Type B pancreatic cell (in vitro differentiated cells): ENCODE measurements around the gene LIX1L. TPM values are rescaled to one million over a fixed set of nuclear protein-coding genes. Genes with fewer than 3 reads are reported as not detected.

Experiments
- DNase-seq: peaks from one replicate; pipeline ENCODE4 v3.0.0; 2021; ENCODE audit warnings: mixed read lengths; ENCODE audit not compliant: unreplicated experiment; ENCODE audit errors: extremely low spot score
- H3K27ac Mint-ChIP-seq: 2 replicates; pipeline ENCODE4 v1.8.0; 2021; ENCODE audit warnings: mild to moderate bottlenecking, mixed read lengths
- H3K27me3 Mint-ChIP-seq: 2 replicates; pipeline ENCODE4 v1.8.0; 2021; ENCODE audit warnings: mixed read lengths
- H3K36me3 Mint-ChIP-seq: 2 replicates; pipeline ENCODE4 v1.8.0; 2021; ENCODE audit warnings: mixed read lengths
- H3K4me1 Mint-ChIP-seq: one replicate; pipeline ENCODE4 v1.8.0; 2021; ENCODE audit warnings: mixed read lengths; ENCODE audit not compliant: unreplicated experiment
- H3K4me3 Mint-ChIP-seq: 2 replicates; pipeline ENCODE4 v1.8.0; 2021; ENCODE audit warnings: mild to moderate bottlenecking, mixed read lengths
- H3K9me3 Mint-ChIP-seq: 2 replicates; pipeline ENCODE4 v1.8.0; 2021; ENCODE audit warnings: mixed read lengths
- total RNA-seq: library from RNA; stranded (reverse); gene quantifications from 2 replicates; pipeline ENCODE4 v1.2.1, GENCODE V29; 2021; ENCODE audit warnings: low replicate concordance
- TF ChIP-seq, protein P1 (sequence below): fragments of 200-600 bp; sonication (generic); conservative IDR thresholded peaks from 2 replicates; pipeline ENCODE4 v1.5.0; 2021; ENCODE audit warnings: antibody characterized with exemption, mild to moderate bottlenecking

Gene LIX1L
- total RNA-seq, 1 donor from 2014 or later, result 24.2 TPM

DNA sequence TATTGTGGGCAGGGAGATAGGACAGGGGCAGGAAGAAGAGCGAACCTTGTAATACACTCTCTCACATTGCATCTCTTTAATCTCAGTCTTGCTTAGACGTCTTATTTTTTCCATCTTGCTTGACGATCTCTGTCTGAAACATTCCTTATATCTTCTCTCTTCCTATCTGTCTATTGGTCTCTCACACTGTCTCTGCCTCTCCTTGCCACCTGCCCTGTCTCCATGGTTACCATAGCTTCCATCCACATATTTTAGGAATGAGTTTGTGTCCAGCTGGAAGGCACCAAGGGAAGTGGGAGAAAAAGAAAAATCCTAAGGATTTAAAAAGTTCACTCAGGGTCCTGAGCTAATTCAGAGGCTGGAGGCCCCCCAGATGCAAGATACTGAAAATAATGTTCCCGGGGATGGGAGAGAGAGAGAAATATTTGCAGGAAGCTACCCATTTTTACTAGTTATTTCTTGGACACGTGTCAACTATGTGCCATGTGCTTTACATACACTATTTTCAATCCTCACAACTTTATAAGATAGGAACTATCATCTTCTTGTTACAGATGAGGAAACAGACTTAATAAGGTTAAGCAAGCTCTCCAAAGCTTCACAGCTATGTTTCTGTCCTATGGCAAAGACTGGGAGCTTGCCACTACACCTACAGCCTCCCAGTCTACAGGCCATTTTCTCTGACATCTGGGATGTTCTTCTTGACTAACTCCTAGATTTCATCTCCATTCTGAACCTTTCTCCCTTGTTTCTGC is 5.6 kb upstream of the LIX1L start:
- no peaks in the 10 kb centered on the region for H3K9me3 Mint-ChIP-seq
- peaks cover 33% of the 10 kb centered on the region for H3K4me1 Mint-ChIP-seq
- peaks cover 53% of the 10 kb centered on the region for H3K27me3 Mint-ChIP-seq
- H3K36me3 Mint-ChIP-seq, result no peaks in the 10 kb centered on the region
- DNase-seq, result no peak
- H3K4me3 Mint-ChIP-seq, result peak overlapping the region; percentile 97
- H3K27ac Mint-ChIP-seq, result peak overlapping the region; percentile 85
- TF ChIP-seq, protein P1, sequence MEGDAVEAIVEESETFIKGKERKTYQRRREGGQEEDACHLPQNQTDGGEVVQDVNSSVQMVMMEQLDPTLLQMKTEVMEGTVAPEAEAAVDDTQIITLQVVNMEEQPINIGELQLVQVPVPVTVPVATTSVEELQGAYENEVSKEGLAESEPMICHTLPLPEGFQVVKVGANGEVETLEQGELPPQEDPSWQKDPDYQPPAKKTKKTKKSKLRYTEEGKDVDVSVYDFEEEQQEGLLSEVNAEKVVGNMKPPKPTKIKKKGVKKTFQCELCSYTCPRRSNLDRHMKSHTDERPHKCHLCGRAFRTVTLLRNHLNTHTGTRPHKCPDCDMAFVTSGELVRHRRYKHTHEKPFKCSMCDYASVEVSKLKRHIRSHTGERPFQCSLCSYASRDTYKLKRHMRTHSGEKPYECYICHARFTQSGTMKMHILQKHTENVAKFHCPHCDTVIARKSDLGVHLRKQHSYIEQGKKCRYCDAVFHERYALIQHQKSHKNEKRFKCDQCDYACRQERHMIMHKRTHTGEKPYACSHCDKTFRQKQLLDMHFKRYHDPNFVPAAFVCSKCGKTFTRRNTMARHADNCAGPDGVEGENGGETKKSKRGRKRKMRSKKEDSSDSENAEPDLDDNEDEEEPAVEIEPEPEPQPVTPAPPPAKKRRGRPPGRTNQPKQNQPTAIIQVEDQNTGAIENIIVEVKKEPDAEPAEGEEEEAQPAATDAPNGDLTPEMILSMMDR, result no peak

DNA sequence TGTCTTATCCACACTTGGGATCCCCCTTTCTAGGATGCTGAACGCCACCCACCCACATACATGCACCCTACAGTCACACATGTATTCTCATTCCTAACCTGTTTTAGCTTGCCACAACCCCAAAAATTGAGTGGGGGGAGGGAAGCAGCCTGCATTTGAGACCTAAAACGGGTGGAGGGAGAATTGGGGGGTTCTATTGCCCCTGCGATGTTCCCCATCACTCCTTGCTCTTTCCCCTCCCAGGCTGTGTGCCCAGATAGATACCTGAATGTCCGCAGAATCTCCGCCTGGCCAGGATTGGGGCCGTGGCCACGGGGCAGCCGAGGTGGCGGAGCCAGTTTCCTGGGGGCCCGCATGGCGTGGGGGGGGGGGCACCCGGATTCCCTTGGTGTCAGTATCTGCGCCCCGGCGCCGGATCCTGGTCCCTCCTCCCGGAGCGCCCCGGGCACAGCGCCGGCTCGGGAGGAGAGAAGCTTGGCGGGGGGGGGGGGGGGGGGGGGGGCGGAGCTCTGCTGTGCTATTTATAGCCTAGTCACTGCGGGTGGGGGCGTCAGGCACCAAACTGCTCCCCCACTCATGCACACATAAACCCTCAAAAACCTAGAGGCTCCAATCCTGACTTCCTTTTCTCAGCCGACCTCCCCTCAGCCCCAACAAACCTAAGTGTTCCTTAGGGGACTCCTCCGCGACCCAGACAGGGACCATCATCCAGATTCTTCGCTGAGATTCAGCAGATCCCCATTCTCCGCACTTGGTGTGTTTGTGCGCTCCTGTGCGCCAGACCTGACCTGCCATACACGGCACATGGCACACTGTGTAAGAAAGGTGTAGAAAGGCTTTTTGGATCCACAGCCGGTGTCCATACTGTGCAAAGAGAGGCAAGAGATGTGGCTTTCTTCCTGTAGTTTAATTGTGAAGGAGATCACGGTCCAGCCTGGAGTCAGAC is 4.6 kb upstream of the LIX1L start:
- H3K9me3 Mint-ChIP-seq, result no peaks in the 10 kb centered on the region
- TF ChIP-seq, protein P1, result no peak
- peak overlapping the region; percentile 92 for H3K4me3 Mint-ChIP-seq
- H3K4me1 Mint-ChIP-seq, result peaks cover 39% of the 10 kb centered on the region
- peaks cover 60% of the 10 kb centered on the region for H3K27me3 Mint-ChIP-seq
- no peaks in the 10 kb centered on the region for H3K36me3 Mint-ChIP-seq
- no peak for DNase-seq
- H3K27ac Mint-ChIP-seq, result peak overlapping the region; percentile 70

GRCh38 chr1:145961425-145962156 is 3.8 kb upstream of the LIX1L start:
- TF ChIP-seq, protein P1, result no peak
- Mint-ChIP-seq H3K9me3 (no peaks in the 10 kb centered on the region), H3K4me1 (peaks cover 39% of the 10 kb centered on the region), H3K4me3 (peak overlapping the region; percentile 92), H3K36me3 (no peaks in the 10 kb centered on the region), H3K27ac (peak overlapping the region; percentile 70), H3K27me3 (peaks cover 68% of the 10 kb centered on the region)
- no peak for DNase-seq

DNA sequence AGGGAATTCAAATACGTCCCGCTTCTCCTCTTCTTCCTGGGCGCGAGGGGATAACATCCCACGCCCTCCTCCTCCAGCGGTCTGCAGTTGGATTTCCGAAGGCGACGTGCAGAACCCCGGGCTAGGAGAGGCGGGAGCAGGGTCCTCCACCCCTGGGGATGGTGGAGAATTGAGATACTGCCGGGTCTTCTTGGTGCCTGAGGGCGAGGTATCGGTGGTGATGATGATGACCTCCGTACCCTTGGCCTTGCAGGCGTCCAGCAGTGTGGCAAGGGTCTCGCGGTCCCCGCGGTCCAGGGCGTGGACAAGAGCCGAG is 3.2 kb upstream of the LIX1L start:
- Mint-ChIP-seq H3K36me3 (no peaks in the 10 kb centered on the region), H3K4me1 (peaks cover 39% of the 10 kb centered on the region), H3K27ac (no peak overlapping the region), H3K4me3 (peak overlapping the region; percentile 92), H3K9me3 (no peaks in the 10 kb centered on the region), H3K27me3 (peaks cover 71% of the 10 kb centered on the region)
- TF ChIP-seq, protein P1, result no peak
- no peak for DNase-seq

DNA sequence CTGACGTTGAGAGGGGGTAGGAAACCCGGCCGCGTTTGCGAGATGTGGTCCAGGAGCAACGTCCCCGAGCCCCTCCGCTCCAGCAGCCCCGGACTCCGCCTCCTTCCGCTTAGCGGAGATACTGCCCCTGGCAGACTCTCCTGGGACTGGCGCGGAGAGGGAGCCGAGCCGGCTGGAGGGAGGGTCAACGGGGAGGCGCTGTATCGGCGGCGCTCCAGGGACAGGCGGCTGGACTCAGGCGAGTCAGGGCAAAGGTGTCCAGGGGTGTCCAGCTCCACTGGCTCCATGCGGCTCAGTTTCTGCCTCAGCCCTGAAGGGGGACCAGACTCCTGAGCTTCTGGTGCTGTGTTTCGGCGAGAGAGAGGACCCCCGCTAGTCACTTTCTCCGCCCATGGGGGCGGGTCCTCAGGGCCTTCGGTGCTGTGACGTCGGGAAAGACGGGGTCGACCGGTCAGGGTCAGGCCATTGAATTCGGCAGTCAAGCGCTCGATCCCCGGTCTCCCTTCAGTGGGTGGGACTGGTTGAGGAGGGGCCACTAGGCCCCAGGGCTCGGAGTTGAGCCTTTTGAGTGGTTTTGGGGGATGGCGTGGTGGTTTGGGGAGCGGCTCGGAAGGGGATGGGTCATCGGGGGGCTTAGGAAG is 2.8 kb upstream of the LIX1L start:
- DNase-seq, result peak; percentile 80
- H3K9me3 Mint-ChIP-seq, result no peaks in the 10 kb centered on the region
- H3K36me3 Mint-ChIP-seq, result no peaks in the 10 kb centered on the region
- H3K4me3 Mint-ChIP-seq, result peak overlapping the region; percentile 92
- TF ChIP-seq, protein P1, result peak; percentile 43
- H3K4me1 Mint-ChIP-seq, result peaks cover 41% of the 10 kb centered on the region
- peaks cover 76% of the 10 kb centered on the region for H3K27me3 Mint-ChIP-seq
- no peak overlapping the region for H3K27ac Mint-ChIP-seq
